Neural cell (in vitro differentiated cells): ENCODE measurements around the gene IDH3G.

ENCODE experiments used
- EP300 ChIP-seq: fragments of 450-650 bp; conservative IDR thresholded peaks from 2 replicates; pipeline ENCODE4 v1.6.1; 2014; ENCODE audit warnings: antibody characterized with exemption, mild to moderate bottlenecking, moderate library complexity; ENCODE audit not compliant: poor library complexity, severe bottlenecking
- EZH2 ChIP-seq: fragments of 200-600, 300-800 bp; shearing (Covaris generic), sonication (generic); IDR thresholded peaks from 2 replicates; pipeline ENCODE4 v1.6.1; 2014; ENCODE audit warnings: antibody characterized with exemption, low read length, borderline replicate concordance, mild to moderate bottlenecking; ENCODE audit not compliant: insufficient read depth, poor library complexity, severe bottlenecking
- MXI1 ChIP-seq: fragments of 450-650 bp; conservative IDR thresholded peaks from 2 replicates; pipeline ENCODE4 v1.6.1; 2014; ENCODE audit warnings: antibody characterized with exemption, mild to moderate bottlenecking; ENCODE audit not compliant: poor library complexity, severe bottlenecking
- POLR2AphosphoS5 ChIP-seq: IDR thresholded peaks from 2 replicates; pipeline ENCODE4 v1.6.1; 2012
- TF ChIP-seq, protein P1 (sequence below): IDR thresholded peaks from 2 replicates; pipeline ENCODE4 v1.6.1; 2012; ENCODE audit warnings: borderline replicate concordance
- TF ChIP-seq, protein P2 (sequence below): fragments of 450-650 bp; IDR thresholded peaks from 2 replicates; pipeline ENCODE4 v1.5.1; 2014; ENCODE audit warnings: antibody characterized with exemption, mild to moderate bottlenecking, moderate library complexity; ENCODE audit not compliant: poor library complexity, severe bottlenecking

DNA sequence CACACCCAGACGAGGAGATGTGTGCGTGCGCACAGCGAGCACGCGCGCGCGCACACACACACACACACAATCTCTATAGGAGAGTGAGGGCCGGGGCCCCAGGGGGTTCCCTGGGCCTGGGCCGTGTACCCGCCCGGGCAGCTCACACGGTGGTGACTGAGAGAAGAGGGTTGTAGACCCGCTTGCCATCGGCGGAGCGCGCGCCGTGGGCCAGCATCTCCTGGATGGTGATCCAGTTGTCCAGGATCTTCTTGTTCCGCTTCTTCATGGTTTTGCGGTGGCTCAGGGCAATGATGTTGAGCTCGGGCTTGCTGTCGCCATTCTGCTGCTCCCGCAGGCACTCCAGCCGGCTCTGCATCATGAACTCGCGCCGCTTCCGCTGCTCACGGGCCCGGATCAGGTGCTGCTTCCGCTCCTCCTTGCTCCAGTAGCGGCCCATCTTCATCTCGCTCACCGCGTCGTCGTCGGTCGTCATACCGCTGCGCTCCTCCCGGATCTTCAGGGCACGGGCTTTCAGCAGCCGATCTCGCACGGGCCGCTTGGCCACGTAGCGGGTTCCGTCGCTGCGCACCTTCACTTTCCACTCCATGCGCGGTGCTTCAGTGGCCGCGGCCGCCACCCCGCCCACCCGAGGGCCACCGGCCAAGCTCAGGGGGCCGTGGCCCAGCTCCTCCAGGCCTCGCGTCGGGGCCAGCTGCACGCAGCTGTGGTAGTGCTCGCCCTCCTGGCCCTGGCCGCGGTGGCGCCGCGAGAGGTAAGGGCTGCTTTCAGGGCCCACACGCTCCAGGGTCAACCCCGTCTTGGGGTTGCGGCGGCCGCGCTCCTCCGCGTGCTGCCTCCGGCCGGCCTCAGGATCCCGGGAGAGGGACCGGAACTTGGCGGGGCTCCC, 9.3 kb upstream of the IDH3G start:
- no peak for TF ChIP-seq POLR2AphosphoS5
- TF ChIP-seq, protein P1, sequence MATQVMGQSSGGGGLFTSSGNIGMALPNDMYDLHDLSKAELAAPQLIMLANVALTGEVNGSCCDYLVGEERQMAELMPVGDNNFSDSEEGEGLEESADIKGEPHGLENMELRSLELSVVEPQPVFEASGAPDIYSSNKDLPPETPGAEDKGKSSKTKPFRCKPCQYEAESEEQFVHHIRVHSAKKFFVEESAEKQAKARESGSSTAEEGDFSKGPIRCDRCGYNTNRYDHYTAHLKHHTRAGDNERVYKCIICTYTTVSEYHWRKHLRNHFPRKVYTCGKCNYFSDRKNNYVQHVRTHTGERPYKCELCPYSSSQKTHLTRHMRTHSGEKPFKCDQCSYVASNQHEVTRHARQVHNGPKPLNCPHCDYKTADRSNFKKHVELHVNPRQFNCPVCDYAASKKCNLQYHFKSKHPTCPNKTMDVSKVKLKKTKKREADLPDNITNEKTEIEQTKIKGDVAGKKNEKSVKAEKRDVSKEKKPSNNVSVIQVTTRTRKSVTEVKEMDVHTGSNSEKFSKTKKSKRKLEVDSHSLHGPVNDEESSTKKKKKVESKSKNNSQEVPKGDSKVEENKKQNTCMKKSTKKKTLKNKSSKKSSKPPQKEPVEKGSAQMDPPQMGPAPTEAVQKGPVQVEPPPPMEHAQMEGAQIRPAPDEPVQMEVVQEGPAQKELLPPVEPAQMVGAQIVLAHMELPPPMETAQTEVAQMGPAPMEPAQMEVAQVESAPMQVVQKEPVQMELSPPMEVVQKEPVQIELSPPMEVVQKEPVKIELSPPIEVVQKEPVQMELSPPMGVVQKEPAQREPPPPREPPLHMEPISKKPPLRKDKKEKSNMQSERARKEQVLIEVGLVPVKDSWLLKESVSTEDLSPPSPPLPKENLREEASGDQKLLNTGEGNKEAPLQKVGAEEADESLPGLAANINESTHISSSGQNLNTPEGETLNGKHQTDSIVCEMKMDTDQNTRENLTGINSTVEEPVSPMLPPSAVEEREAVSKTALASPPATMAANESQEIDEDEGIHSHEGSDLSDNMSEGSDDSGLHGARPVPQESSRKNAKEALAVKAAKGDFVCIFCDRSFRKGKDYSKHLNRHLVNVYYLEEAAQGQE: no peak
- TF ChIP-seq EZH2: no peak
- TF ChIP-seq, protein P2, sequence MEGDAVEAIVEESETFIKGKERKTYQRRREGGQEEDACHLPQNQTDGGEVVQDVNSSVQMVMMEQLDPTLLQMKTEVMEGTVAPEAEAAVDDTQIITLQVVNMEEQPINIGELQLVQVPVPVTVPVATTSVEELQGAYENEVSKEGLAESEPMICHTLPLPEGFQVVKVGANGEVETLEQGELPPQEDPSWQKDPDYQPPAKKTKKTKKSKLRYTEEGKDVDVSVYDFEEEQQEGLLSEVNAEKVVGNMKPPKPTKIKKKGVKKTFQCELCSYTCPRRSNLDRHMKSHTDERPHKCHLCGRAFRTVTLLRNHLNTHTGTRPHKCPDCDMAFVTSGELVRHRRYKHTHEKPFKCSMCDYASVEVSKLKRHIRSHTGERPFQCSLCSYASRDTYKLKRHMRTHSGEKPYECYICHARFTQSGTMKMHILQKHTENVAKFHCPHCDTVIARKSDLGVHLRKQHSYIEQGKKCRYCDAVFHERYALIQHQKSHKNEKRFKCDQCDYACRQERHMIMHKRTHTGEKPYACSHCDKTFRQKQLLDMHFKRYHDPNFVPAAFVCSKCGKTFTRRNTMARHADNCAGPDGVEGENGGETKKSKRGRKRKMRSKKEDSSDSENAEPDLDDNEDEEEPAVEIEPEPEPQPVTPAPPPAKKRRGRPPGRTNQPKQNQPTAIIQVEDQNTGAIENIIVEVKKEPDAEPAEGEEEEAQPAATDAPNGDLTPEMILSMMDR: no peak
- no peak for TF ChIP-seq MXI1
- no peak for TF ChIP-seq EP300
